ENCODE data around the gene DNAH1. TPM values are rescaled to one million over a fixed set of nuclear protein-coding genes. Genes with fewer than 3 reads are reported as not detected.

DNAH1 gene
- total and polyA plus RNA-seq, 3 donors from 2014 or later = 40.0 to 50.4 (median 49.1) TPM

DNA sequence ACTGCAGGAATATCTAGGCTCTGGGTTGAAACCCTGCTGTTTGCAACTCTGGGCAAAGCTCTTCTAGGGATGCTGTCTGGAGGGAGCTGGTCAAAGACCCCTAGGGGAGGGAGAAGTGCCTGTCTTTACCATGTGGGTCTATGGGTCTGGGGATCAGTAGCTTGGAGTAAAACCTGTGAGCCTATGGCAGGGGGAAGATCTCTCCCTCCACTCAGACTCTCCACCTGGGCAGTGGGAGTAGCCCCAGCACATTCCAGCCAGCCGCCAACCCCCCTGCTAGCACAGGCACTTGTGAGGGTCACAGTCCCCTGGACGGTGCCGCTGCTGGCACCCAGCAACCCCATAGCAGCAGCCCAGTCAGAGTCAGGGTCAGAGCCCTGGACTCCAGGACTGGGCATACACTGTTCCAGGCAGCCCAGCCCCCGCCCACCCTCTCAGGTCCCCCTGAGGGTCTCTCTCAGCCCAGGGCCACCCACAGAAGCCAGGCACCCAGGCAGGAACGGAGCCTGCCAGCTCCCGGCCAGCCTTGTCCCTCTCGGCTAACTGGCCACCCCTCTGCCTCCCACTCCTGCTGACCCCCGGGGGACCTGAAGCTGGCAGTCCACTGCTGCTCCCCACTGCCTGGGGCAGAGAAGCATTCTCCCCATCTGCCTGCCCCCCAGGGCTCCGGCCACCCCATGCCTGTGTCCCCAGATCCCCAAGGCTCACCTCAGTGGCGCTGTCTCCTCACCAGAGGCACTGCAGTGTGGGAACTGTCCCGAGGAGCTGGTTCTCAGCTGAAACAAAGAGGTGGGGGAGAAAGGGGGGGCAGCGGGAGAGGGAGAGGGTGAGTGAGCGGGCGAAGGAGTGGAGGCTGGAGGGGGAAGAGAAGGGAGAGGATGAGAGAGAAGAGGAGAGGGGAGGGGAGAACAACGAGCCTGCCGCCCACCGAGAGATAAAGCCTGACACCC, 17.7 kb upstream of the DNAH1 start:
- 40 to 49% methylated on average over 10 to 17 of the region's 17 CpGs for WGBS, 2 donors
- Histone ChIP-seq H3K27me3 (no peaks in the 10 kb centered on the region), H3K9me3 (no peaks in the 10 kb centered on the region), H3K36me3 (ENCODE audit: low read depth, missing control alignments) (no peaks in the 10 kb centered on the region), H3K4me3 (no peak overlapping the region), H3K27ac (peak overlapping the region in 1 of 2 donors; percentile 37), H3K4me1 (peaks cover 39% of the 10 kb centered on the region)
- intact Hi-C loops (cut with DNase I; ENCODE audit: low total_unique reads) = no loop called here
- peak; percentile 60 for DNase-seq
- TF ChIP-seq POLR2A (IDR thresholded peaks at IDR 0.05) = no peak
- TF ChIP-seq, protein P1, sequence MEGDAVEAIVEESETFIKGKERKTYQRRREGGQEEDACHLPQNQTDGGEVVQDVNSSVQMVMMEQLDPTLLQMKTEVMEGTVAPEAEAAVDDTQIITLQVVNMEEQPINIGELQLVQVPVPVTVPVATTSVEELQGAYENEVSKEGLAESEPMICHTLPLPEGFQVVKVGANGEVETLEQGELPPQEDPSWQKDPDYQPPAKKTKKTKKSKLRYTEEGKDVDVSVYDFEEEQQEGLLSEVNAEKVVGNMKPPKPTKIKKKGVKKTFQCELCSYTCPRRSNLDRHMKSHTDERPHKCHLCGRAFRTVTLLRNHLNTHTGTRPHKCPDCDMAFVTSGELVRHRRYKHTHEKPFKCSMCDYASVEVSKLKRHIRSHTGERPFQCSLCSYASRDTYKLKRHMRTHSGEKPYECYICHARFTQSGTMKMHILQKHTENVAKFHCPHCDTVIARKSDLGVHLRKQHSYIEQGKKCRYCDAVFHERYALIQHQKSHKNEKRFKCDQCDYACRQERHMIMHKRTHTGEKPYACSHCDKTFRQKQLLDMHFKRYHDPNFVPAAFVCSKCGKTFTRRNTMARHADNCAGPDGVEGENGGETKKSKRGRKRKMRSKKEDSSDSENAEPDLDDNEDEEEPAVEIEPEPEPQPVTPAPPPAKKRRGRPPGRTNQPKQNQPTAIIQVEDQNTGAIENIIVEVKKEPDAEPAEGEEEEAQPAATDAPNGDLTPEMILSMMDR (IDR thresholded peaks at IDR 0.05) = no peak

DNA sequence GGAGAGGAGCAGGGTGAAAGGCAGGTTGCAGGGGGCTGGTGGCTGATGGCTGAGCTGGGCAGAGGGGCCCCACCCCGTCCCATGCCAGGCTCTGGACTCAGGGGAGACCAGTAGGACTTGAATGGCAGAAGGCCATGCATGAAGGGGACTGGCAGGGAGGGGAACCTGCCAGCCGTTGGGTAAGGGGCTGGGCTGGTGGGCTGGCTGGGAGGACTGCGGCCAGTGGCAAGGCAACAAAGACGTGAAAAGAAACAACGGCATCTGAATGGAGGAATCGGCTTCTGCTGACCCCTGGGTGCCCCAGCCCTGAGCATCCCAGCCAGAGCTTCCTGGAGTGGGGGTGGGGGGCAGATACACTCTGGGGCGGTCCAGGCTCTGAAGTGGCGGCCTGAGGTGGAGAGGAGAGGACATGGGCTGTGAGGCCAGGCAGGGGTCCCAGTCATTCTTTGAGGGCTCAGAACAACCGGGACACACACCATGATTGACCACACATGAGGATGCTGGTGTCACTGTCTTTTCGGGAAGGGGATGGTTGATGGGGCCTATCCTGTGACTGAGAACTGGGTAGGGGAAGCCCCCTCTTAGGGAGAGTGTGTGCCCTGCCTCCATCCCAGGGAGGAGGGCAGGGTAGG, 16.8 kb upstream of the DNAH1 start:
- TF ChIP-seq POLR2A (IDR thresholded peaks at IDR 0.05) = no peak
- TF ChIP-seq, protein P1 (IDR thresholded peaks at IDR 0.05) = no peak
- no peaks in the 10 kb centered on the region for H3K36me3 ChIP-seq (ENCODE audit: low read depth, missing control alignments)
- peaks cover 39% of the 10 kb centered on the region for H3K4me1 ChIP-seq
- H3K27me3 ChIP-seq = no peaks in the 10 kb centered on the region
- H3K4me3 ChIP-seq = no peak overlapping the region
- intact Hi-C loops (cut with DNase I; ENCODE audit: low total_unique reads) = no loop called here
- DNase-seq = no peak
- no peaks in the 10 kb centered on the region for H3K9me3 ChIP-seq
- 44 to 69% methylated on average over 10 of the region's 10 CpGs for WGBS, 2 donors
- H3K27ac ChIP-seq = peak overlapping the region; percentile 37 to 59

DNA sequence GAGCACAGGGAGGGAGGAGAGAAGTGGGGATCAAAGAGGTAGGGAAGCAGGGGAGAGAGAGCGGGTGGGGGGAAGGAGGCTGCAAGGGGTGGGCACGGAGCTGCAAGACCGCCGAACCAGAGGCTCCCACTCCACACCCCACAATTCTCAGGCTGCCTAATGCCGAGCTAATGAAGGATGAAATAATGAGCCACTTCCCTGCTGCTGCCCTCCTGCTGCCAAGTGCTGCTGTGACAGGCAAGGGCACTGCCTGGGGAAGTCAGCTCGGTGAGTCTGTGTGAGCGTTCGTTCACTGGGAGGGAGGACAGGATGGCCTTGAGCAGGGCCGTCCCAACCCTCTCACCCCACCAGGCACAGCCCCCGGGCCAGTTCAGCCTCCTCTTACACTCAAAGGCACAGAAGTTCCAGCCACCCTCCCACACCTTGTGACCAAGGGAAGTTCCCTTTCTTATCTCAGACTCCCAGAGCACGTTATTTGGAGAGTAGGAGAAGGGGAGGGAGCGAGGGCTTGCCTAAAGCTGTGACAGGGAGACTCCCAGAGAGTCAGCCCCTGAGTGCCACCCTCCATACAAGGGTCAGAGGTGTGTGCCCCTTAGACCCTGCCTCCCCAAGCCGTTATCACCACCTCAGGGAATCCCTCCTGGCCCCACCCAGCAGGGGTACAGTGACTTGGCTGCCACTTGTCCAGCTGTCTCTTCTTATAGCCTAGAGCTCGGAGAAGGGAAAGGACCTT, 16.1 kb upstream of the DNAH1 start:
- H3K9me3 ChIP-seq = no peaks in the 10 kb centered on the region
- 30 to 45% methylated on average over 11 to 14 of the region's 14 CpGs for WGBS, 2 donors
- peak; percentile 96 for DNase-seq
- peak overlapping the region; percentile 37 to 59 for H3K27ac ChIP-seq
- intact Hi-C loops (cut with DNase I; ENCODE audit: low total_unique reads) = no loop called here
- no peaks in the 10 kb centered on the region for H3K27me3 ChIP-seq
- TF ChIP-seq, protein P1 (IDR thresholded peaks at IDR 0.05) = peak in 1 of 3 experiments; percentile 37
- no peak for TF ChIP-seq POLR2A (IDR thresholded peaks at IDR 0.05)
- no peak overlapping the region for H3K4me3 ChIP-seq
- H3K36me3 ChIP-seq (ENCODE audit: low read depth, missing control alignments) = no peaks in the 10 kb centered on the region
- H3K4me1 ChIP-seq = peaks cover 39% of the 10 kb centered on the region

DNA sequence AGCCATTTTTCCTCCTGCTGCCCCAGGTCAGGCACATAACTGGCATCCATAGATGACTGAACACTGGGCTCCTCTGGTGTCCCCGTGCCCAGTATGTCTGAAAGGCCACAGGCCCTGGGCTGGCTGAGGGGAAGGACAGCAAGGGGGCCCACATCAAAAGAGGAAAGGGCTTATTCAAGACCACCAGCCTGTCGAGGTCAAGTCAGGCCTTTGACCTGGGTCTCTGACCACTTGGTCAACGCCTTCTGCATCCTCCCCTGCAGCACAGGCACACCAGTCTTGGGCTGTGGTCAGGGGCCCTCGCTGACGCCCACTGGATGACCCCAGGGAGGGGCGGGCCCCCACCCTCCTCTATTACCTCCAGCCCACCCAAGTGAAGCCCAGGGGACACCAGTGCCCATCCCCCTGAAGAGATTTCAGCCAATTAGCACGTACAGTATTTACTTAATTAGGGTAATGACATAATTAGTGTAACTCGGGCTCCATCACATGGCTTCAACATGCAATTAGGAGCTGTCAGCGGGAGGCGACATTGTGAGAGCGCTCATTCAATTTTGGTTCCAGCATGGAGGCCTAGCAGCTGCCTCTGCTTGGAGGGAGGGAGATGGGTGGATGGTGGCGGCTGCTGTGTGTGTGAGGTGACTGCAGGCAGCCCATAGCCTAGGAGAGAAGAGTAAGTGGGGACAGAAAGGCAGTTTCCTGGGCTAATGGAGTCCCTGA, 13.5 kb upstream of the DNAH1 start:
- WGBS, 2 donors = 83 to 97% methylated on average over 10 to 12 of the region's 12 CpGs
- peaks cover 41% of the 10 kb centered on the region for H3K4me1 ChIP-seq

More for the DNA sequence above, 13.5 kb upstream of the DNAH1 start:
- Histone ChIP-seq H3K36me3 (ENCODE audit: low read depth, missing control alignments) (no peaks in the 10 kb centered on the region), H3K4me3 (no peak overlapping the region), H3K9me3 (no peaks in the 10 kb centered on the region), H3K27ac (no peak overlapping the region), H3K27me3 (no peaks in the 10 kb centered on the region)
- no peak for TF ChIP-seq POLR2A (IDR thresholded peaks at IDR 0.05)
- TF ChIP-seq, protein P1 (IDR thresholded peaks at IDR 0.05) = no peak
- DNase-seq = no peak
- intact Hi-C loops (cut with DNase I; ENCODE audit: low total_unique reads) = no loop called here

All from testis (tissue), 3 donors.